HepG2 (cell line): ENCODE results near the gene PTPMT1. TPM values are rescaled to one million over a fixed set of nuclear protein-coding genes. Genes with fewer than 3 reads are reported as not detected.

ENCODE experiments used
- polyA plus RNA-seq, 8 experiments: library from polyadenylated mRNA; depleted of rRNA in 3 of 8; stranded (reverse) in 7 of 8; unstranded in 1 of 8; fragments of >200 nt; fragmentation: Illumina TruSeq in 4 of 8; extraction: Trizol in 4 of 8; gene quantifications; 2 replicates each; pipeline versions ENCODE4 v1.2.1 to v1.2.3, GENCODE V29; 2011 to 2016; ENCODE audit warnings: low read depth in 4 of 8, missing spikeins in 1 of 8, mixed read lengths in 1 of 8; ENCODE audit not compliant: insufficient read depth in 1 of 8
- small RNA-seq, 3 experiments: library from RNA; depleted of rRNA; stranded (forward); fragments of <200 nt; gene quantifications; one replicate each; pipeline ENCODE3, GENCODE V24; 2012; ENCODE audit warnings: low read depth in 2 of 3, low replicate concordance in 1 of 3; ENCODE audit not compliant: insufficient read length in 3 of 3, insufficient read depth in 2 of 3
- total RNA-seq, 5 experiments: library from RNA; depleted of rRNA; stranded (reverse); fragments of >200 nt; fragmentation: Illumina TruSeq; extraction: Trizol; gene quantifications; 2 replicates each; pipeline ENCODE4 v1.2.3, GENCODE V29; 2016; ENCODE audit warnings: low read depth in 1 of 5

The PTPMT1 gene
- total and polyA plus RNA-seq, 2 of the 13 experiments (the other 11 are each of a cell fraction or from before 2014, with no cell fraction given): 55.6 to 129 TPM

Small RNAs within 50 kb of the gene (small RNA-seq; reads per million reads assigned to genes)
- 0 reads per million in 3 experiments for gene RN7SL652P
- gene RNU5E-10P: 0 reads per million in 3 experiments

Other genes starting within 250 kb of the PTPMT1 start
- gene MYBPC3, start 212.9 kb upstream of the PTPMT1 start, total RNA-seq (2016; rRNA removed; fragmentation: Illumina TruSeq; extraction: Trizol): not detected in 2 replicates
- gene MYBPC3, start 212.9 kb upstream of the PTPMT1 start, polyA plus RNA-seq (2011; rRNA removed): 0.01 TPM in 1 of 2 replicates, not detected in the other
- gene SPI1, start 187.1 kb upstream of the PTPMT1 start, total RNA-seq (2016; rRNA removed; fragmentation: Illumina TruSeq; extraction: Trizol): not detected in 2 replicates
- not detected in 2 replicates for gene SPI1, start 187.1 kb upstream of the PTPMT1 start, polyA plus RNA-seq (2011; rRNA removed)
- 7.2 and 15.3 TPM in 2 replicates for gene SLC39A13, start 157.0 kb upstream of the PTPMT1 start, total RNA-seq (2016; rRNA removed; fragmentation: Illumina TruSeq; extraction: Trizol)
- 30.5 and 40.7 TPM in 2 replicates for gene SLC39A13, start 157.0 kb upstream of the PTPMT1 start, polyA plus RNA-seq (2011; rRNA removed)
- gene PSMC3, start 139.2 kb upstream of the PTPMT1 start, total RNA-seq (2016; rRNA removed; fragmentation: Illumina TruSeq; extraction: Trizol): 214 and 279 TPM in 2 replicates
- gene PSMC3, start 139.2 kb upstream of the PTPMT1 start, polyA plus RNA-seq (2011; rRNA removed): 66.7 and 75.8 TPM in 2 replicates
- gene RAPSN, start 116.5 kb upstream of the PTPMT1 start, total RNA-seq (2016; rRNA removed; fragmentation: Illumina TruSeq; extraction: Trizol): 0.60 and 1.2 TPM in 2 replicates
- gene RAPSN, start 116.5 kb upstream of the PTPMT1 start, polyA plus RNA-seq (2011; rRNA removed): 0.15 and 0.40 TPM in 2 replicates
- 80.1 and 93.4 TPM in 2 replicates for gene CELF1, start 12.5 kb upstream of the PTPMT1 start, total RNA-seq (2016; rRNA removed; fragmentation: Illumina TruSeq; extraction: Trizol)
- gene CELF1, start 12.5 kb upstream of the PTPMT1 start, polyA plus RNA-seq (2011; rRNA removed): 69.0 and 70.4 TPM in 2 replicates
- 12.8 and 16.3 TPM in 2 replicates for gene KBTBD4, start 13.4 kb downstream of the PTPMT1 start, total RNA-seq (2016; rRNA removed; fragmentation: Illumina TruSeq; extraction: Trizol)
- gene KBTBD4, start 13.4 kb downstream of the PTPMT1 start, polyA plus RNA-seq (2011; rRNA removed): 8.5 and 10.4 TPM in 2 replicates
- 151 and 177 TPM in 2 replicates for gene NDUFS3, start 13.5 kb downstream of the PTPMT1 start, total RNA-seq (2016; rRNA removed; fragmentation: Illumina TruSeq; extraction: Trizol)
- gene NDUFS3, start 13.5 kb downstream of the PTPMT1 start, polyA plus RNA-seq (2011; rRNA removed): 136 and 184 TPM in 2 replicates
- 0.40 and 0.42 TPM in 2 replicates for gene FAM180B, start 21.1 kb downstream of the PTPMT1 start, total RNA-seq (2016; rRNA removed; fragmentation: Illumina TruSeq; extraction: Trizol)
- gene FAM180B, start 21.1 kb downstream of the PTPMT1 start, polyA plus RNA-seq (2011; rRNA removed): 0.72 and 1.0 TPM in 2 replicates
- not detected in 2 replicates for gene C1QTNF4, start 28.8 kb downstream of the PTPMT1 start, total RNA-seq (2016; rRNA removed; fragmentation: Illumina TruSeq; extraction: Trizol)
- gene C1QTNF4, start 28.8 kb downstream of the PTPMT1 start, polyA plus RNA-seq (2011; rRNA removed): 0.07 TPM in 1 of 2 replicates, not detected in the other
- gene MTCH2, start 77.0 kb downstream of the PTPMT1 start, total RNA-seq (2016; rRNA removed; fragmentation: Illumina TruSeq; extraction: Trizol): 272 and 373 TPM in 2 replicates
- gene MTCH2, start 77.0 kb downstream of the PTPMT1 start, polyA plus RNA-seq (2011; rRNA removed): 81.2 and 112 TPM in 2 replicates
- 0.67 and 1.6 TPM in 2 replicates for gene AGBL2, start 149.8 kb downstream of the PTPMT1 start, total RNA-seq (2016; rRNA removed; fragmentation: Illumina TruSeq; extraction: Trizol)
- gene AGBL2, start 149.8 kb downstream of the PTPMT1 start, polyA plus RNA-seq (2011; rRNA removed): 5.7 and 6.7 TPM in 2 replicates
- 44.4 and 72.1 TPM in 2 replicates for gene FNBP4, start 201.7 kb downstream of the PTPMT1 start, total RNA-seq (2016; rRNA removed; fragmentation: Illumina TruSeq; extraction: Trizol)
- gene FNBP4, start 201.7 kb downstream of the PTPMT1 start, polyA plus RNA-seq (2011; rRNA removed): 128 and 137 TPM in 2 replicates